K562 (cell line): ENCODE data around the gene PAF1. TPM values are rescaled to one million over a fixed set of nuclear protein-coding genes. Genes with fewer than 3 reads are reported as not detected.

Source experiments
- BRF1 ChIP-seq: IDR thresholded peaks from 3 replicates; pipeline ENCODE4 v1.6.1; 2011; ENCODE audit warnings: borderline replicate concordance, mild to moderate bottlenecking; ENCODE audit not compliant: insufficient read length; ENCODE audit errors: extremely low read depth
- CC2D1A ChIP-seq: fragments of 450-650 bp; IDR thresholded peaks from 2 replicates; pipeline ENCODE4 v1.6.1; 2017; ENCODE audit warnings: mild to moderate bottlenecking
- CREBBP ChIP-seq: IDR thresholded peaks from one replicate; pipeline ENCODE4 v1.6.1; 2012; ENCODE audit warnings: low read depth, mild to moderate bottlenecking, control low read depth, inconsistent platforms, low read length
- CREM ChIP-seq: IDR thresholded peaks from 2 replicates; pipeline ENCODE4 v1.6.1; 2014; ENCODE audit warnings: antibody characterized with exemption, low read depth
- CSDE1 ChIP-seq, 2 experiments: fragments of 450-650 bp; IDR thresholded peaks; 2 replicates each; pipeline ENCODE4 v1.6.1; 2016; ENCODE audit warnings: mild to moderate bottlenecking in 1 of 2
- ESRRA ChIP-seq: fragments of 450-650 bp; IDR thresholded peaks from 2 replicates; pipeline ENCODE4 v1.6.1; 2014; ENCODE audit warnings: low read depth, mild to moderate bottlenecking, moderate library complexity, borderline replicate concordance
- ETV1 ChIP-seq: fragments of 450-650 bp; conservative IDR thresholded peaks from 2 replicates; pipeline ENCODE4 v1.6.1; 2016; ENCODE audit warnings: missing genetic modification characterization, control low read depth, low read depth, missing compliant biosample characterization
- ETV5 ChIP-seq: sonication (generic); formaldehyde crosslinking; IDR thresholded peaks from 2 replicates; pipeline ENCODE4 v1.4.0; 2020; ENCODE audit warnings: low read depth, mild to moderate bottlenecking, missing genetic modification reagents
- HNRNPLL ChIP-seq: fragments of 200-400 bp; formaldehyde crosslinking; IDR thresholded peaks from 2 replicates; pipeline ENCODE4 v1.6.1; 2017; ENCODE audit warnings: low read length, low read depth, mild to moderate bottlenecking; ENCODE audit not compliant: poor library complexity, severe bottlenecking
- MCM2 ChIP-seq: fragments of 450-650 bp; IDR thresholded peaks from 2 replicates; pipeline ENCODE4 v1.6.1; 2017; ENCODE audit warnings: low read depth, mild to moderate bottlenecking
- MCM5 ChIP-seq: fragments of 450-650 bp; IDR thresholded peaks from 2 replicates; pipeline ENCODE4 v1.6.1; 2016; ENCODE audit warnings: low read depth
- MTA3 ChIP-seq: fragments of 450-650 bp; formaldehyde crosslinking; IDR thresholded peaks from 2 replicates; pipeline ENCODE4 v1.6.1; 2017; ENCODE audit warnings: mild to moderate bottlenecking, borderline replicate concordance
- NR2C1 ChIP-seq, 2 experiments: fragments of 450-650 bp; IDR thresholded peaks; 2 replicates each; pipeline ENCODE4 v1.6.1; 2017; ENCODE audit warnings: mild to moderate bottlenecking in 2 of 2, antibody characterized with exemption in 1 of 2, inconsistent platforms in 1 of 2, missing compliant biosample characterization in 1 of 2, missing genetic modification characterization in 1 of 2
- NRF1 ChIP-seq, 2 experiments: fragments of 450-650 bp; IDR thresholded peaks in 1 of 2; conservative IDR thresholded peaks in 1 of 2; 2 replicates each; pipeline ENCODE4 v1.6.1; 2014; ENCODE audit warnings: mild to moderate bottlenecking in 2 of 2
- RB1 ChIP-seq: fragments of 450-650 bp; IDR thresholded peaks from 2 replicates; pipeline ENCODE4 v1.6.1; 2017; ENCODE audit warnings: low read depth, mild to moderate bottlenecking
- SETDB1 ChIP-seq: IDR thresholded peaks from one replicate; pipeline ENCODE4 v1.6.1; 2012; ENCODE audit warnings: low read length, control low read depth, inconsistent platforms
- TCF7L2 ChIP-seq: fragments of 150-350 bp; IDR thresholded peaks from 2 replicates; pipeline ENCODE4 v1.6.1; 2016; ENCODE audit warnings: low read depth, mild to moderate bottlenecking, low read length, moderate library complexity
- ZC3H4 ChIP-seq: sonication (generic); formaldehyde crosslinking; IDR thresholded peaks from 2 replicates; pipeline ENCODE4 v1.9.0; 2021; ENCODE audit warnings: missing genetic modification reagents, borderline replicate concordance
- ZEB2 ChIP-seq: fragments of 450-650 bp; IDR thresholded peaks from 2 replicates; pipeline ENCODE4 v1.6.1; 2016
- ZKSCAN8 ChIP-seq: fragments of 200-800 bp; sonication (Bioruptor generic); IDR thresholded peaks from 2 replicates; pipeline ENCODE4 v1.6.1; 2016; ENCODE audit warnings: missing genetic modification characterization, missing compliant biosample characterization
- ZNF184 ChIP-seq: sonication (generic); formaldehyde crosslinking; IDR thresholded peaks from 2 replicates; pipeline ENCODE4 v1.5.0; 2020; ENCODE audit warnings: missing genetic modification reagents
- ZNF324 ChIP-seq: fragments of 250-450 bp; sonication (Bioruptor Pico); IDR thresholded peaks from 2 replicates; pipeline ENCODE4 v1.4.0; 2020; ENCODE audit warnings: mild to moderate bottlenecking
- polyA plus RNA-seq, 8 experiments: library from polyadenylated mRNA; depleted of rRNA in 4 of 8; stranded (reverse) in 5 of 8; unstranded in 3 of 8; fragments of >200 nt; fragmentation: Nextera tagmentation in 2 of 8; fragmentation: Illumina TruSeq in 1 of 8; extraction: Ambion mirVana in 2 of 8; extraction: Trizol in 1 of 8; gene quantifications; 2 replicates each; pipeline versions ENCODE4 v1.2.1 to v1.2.3, GENCODE V29; 2011 to 2014; ENCODE audit warnings: inconsistent platforms in 1 of 8, missing spikeins in 1 of 8
- total RNA-seq, 7 experiments: library from RNA; depleted of rRNA in 6 of 7; stranded (reverse); fragments of >200 nt in 6 of 7; fragmentation: Illumina TruSeq in 2 of 7; extraction: Trizol in 2 of 7; gene quantifications; 2 replicates each; pipeline versions ENCODE4 v1.2.1 to v1.2.3, GENCODE V29; 2011 to 2021; ENCODE audit warnings: low replicate concordance in 1 of 7
- TF ChIP-seq, protein P1 (sequence below), 2 experiments: IDR thresholded peaks; 2 replicates each; pipeline ENCODE4 v1.6.1; 2011; ENCODE audit warnings: borderline replicate concordance in 1 of 2, control low read depth in 1 of 2, low read depth in 1 of 2, low read length in 1 of 2, mild to moderate bottlenecking in 1 of 2, mixed read lengths in 1 of 2, moderate library complexity in 1 of 2; ENCODE audit not compliant: insufficient read depth in 1 of 2, insufficient read length in 1 of 2, poor library complexity in 1 of 2, severe bottlenecking in 1 of 2; ENCODE audit errors: extremely low read depth in 1 of 2
- TF ChIP-seq, protein P2 (sequence below): fragments of 250-450 bp; sonication (Bioruptor Pico); IDR thresholded peaks from 2 replicates; pipeline ENCODE4 v1.4.0; 2020; ENCODE audit warnings: mild to moderate bottlenecking, moderate library complexity
- TF ChIP-seq, protein P3 (sequence below): fragments of 250-450 bp; sonication (Bioruptor Pico); IDR thresholded peaks from 2 replicates; pipeline ENCODE4 v1.8.0; 2021; ENCODE audit warnings: moderate library complexity, mild to moderate bottlenecking, inconsistent platforms

PAF1 gene
- total and polyA plus RNA-seq, 9 of the 15 experiments (the other 6 are each of a cell fraction or from before 2014, with no cell fraction given), result 1.5 to 45.0 (median 33.8) TPM

DNA sequence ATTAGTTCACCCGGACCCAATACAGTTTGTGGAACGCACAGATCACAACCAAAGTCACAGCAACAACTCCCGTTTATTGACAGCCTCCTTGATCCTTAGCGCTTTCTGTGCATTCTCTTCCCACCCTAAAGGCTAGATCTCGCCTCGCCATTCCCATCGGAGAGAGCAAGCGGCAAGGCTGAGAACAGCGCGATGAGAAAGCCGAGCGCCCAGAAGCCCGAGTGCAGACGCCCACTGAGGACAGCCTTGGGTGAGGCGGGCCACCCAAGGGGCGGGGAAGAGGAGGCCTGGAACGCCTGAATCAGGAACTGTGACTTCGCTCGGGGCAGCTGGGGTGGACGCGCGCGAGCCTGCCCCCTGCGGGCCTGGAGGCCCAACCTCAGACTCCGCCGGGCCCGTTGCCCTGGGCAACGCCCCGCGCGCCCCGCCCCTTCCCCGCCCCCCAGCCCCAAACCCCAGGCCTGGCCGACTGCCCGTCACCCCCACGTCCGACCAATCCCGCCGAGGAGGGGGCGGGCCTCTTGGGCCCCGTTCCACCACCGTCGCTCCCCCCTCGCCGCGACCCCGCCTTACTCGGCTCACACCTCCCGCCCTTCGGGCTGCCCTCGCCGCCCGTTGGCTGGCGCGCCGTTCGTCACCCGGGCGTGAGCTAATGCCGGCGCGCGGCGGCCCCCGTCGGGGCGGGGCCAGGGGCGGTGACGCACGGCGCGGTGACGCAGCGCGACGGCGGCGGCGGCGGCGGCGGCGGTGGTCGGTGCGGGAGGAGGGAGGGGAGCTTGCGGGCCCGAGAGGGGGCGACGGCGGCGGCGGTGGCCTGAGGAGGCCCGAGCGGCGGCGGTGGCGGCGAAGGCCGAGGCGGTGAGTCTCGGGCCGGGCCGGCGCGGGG, 48.9 kb downstream of the PAF1 start, which contains the start of gene SAMD4B (continued):
- TF ChIP-seq NR2C1 (IDR thresholded peaks at IDR 0.05) (no peak; the same call in 1 of the 2 replicates), NR2C1 (tag; IDR thresholded peaks at IDR 0.05) (no peak), ESRRA (peak; percentile 59; the same call in 1 of the 2 replicates), NRF1 (conservative IDR thresholded peaks at IDR 0.05 in 1 of 2, IDR thresholded peaks at IDR 0.05 in 1 of 2) (no peak; a peak in 2 of 4 replicates), ZNF324 (no peak), CC2D1A (peak; percentile 68; the same call in 1 of the 2 replicates), ZNF184 (CRISPR knock-in tag) (no peak), MCM5 (no peak), MCM2 (no peak), ZEB2 (no peak), CREBBP (no peak), BRF1 (no peak), RB1 (peak; percentile 80; the same call in 1 of the 2 replicates), CSDE1 (IDR thresholded peaks at IDR 0.05) (no peak; a peak in 1 of 4 replicates), MTA3 (peak; percentile 91), ZKSCAN8 (CRISPR knock-in tag) (no peak), ZC3H4 (no peak), ETV5 (CRISPR knock-in tag) (no peak), CREM (peak; percentile 75; the same call in 1 of the 2 replicates), ETV1 (0 out of 2 replicates have a peak, but pooled peaks have one; percentile 36), HNRNPLL (no peak), SETDB1 (no peak), TCF7L2 (no peak)
- TF ChIP-seq, protein P1, sequence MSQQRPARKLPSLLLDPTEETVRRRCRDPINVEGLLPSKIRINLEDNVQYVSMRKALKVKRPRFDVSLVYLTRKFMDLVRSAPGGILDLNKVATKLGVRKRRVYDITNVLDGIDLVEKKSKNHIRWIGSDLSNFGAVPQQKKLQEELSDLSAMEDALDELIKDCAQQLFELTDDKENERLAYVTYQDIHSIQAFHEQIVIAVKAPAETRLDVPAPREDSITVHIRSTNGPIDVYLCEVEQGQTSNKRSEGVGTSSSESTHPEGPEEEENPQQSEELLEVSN (IDR thresholded peaks at IDR 0.05; ENCODE audit: borderline replicate concordance in 1 of 2, extremely low read depth in 1 of 2, insufficient read depth in 1 of 2, insufficient read length in 1 of 2, low read depth in 1 of 2, low read length in 1 of 2, poor library complexity in 1 of 2, severe bottlenecking in 1 of 2), result peak in 1 of 2 experiments; percentile 46
- TF ChIP-seq, protein P2, sequence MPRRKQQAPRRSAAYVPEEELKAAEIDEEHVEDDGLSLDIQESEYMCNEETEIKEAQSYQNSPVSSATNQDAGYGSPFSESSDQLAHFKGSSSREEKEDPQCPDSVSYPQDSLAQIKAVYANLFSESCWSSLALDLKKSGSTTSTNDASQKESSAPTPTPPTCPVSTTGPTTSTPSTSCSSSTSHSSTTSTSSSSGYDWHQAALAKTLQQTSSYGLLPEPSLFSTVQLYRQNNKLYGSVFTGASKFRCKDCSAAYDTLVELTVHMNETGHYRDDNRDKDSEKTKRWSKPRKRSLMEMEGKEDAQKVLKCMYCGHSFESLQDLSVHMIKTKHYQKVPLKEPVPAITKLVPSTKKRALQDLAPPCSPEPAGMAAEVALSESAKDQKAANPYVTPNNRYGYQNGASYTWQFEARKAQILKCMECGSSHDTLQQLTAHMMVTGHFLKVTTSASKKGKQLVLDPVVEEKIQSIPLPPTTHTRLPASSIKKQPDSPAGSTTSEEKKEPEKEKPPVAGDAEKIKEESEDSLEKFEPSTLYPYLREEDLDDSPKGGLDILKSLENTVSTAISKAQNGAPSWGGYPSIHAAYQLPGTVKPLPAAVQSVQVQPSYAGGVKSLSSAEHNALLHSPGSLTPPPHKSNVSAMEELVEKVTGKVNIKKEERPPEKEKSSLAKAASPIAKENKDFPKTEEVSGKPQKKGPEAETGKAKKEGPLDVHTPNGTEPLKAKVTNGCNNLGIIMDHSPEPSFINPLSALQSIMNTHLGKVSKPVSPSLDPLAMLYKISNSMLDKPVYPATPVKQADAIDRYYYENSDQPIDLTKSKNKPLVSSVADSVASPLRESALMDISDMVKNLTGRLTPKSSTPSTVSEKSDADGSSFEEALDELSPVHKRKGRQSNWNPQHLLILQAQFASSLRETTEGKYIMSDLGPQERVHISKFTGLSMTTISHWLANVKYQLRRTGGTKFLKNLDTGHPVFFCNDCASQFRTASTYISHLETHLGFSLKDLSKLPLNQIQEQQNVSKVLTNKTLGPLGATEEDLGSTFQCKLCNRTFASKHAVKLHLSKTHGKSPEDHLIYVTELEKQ (CRISPR knock-in tag), result no peak
- TF ChIP-seq, protein P3, sequence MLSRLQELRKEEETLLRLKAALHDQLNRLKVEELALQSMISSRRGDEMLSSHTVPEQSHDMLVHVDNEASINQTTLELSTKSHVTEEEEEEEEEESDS (CRISPR knock-in tag), result no peak
